MM.1S (cell line): Measurements from ENCODE around the gene AP2M1.

Experiments
- DNase-seq: peaks from one replicate; pipeline ENCODE4 v3.0.0-alpha.2; 2015
- H2AFZ ChIP-seq: fragments of 300-600 bp; sonication (generic); 2 replicates; pipeline ENCODE4 v1.6.0; 2016; ENCODE audit warnings: antibody characterized with exemption, low read length
- H3F3A ChIP-seq: fragments of 300-600 bp; sonication (generic); 2 replicates; pipeline ENCODE4 v1.6.1; 2016; ENCODE audit warnings: mild to moderate bottlenecking, antibody characterized with exemption, low read length, moderate library complexity, mixed read lengths; ENCODE audit not compliant: insufficient read depth
- H3K27ac ChIP-seq: fragments of 300-600 bp; sonication (generic); 2 replicates; pipeline ENCODE4 v1.5.1; 2016; ENCODE audit warnings: mild to moderate bottlenecking, low read length
- H3K27me3 ChIP-seq: fragments of 300-600 bp; sonication (generic); replicated peaks from 2 replicates; pipeline ENCODE4 v1.6.0; 2016; ENCODE audit warnings: low read length; ENCODE audit not compliant: insufficient read depth
- H3K36me3 ChIP-seq: fragments of 300-600 bp; sonication (generic); replicated peaks from 2 replicates; pipeline ENCODE4 v1.6.1; 2016; ENCODE audit warnings: mild to moderate bottlenecking, low read length, mixed read lengths; ENCODE audit not compliant: insufficient read depth
- H3K4me1 ChIP-seq: fragments of 300-600 bp; sonication (generic); 2 replicates; pipeline ENCODE4 v1.6.1; 2016; ENCODE audit warnings: low read length, mixed read lengths
- H3K4me2 ChIP-seq: fragments of 300-600 bp; sonication (generic); 2 replicates; pipeline ENCODE4 v1.6.0; 2016; ENCODE audit warnings: low read depth, low read length
- H3K4me3 ChIP-seq: fragments of 300-600 bp; sonication (generic); 2 replicates; pipeline ENCODE4 v1.5.1; 2016; ENCODE audit warnings: low read length, mixed read lengths
- H3K79me2 ChIP-seq: fragments of 300-600 bp; sonication (generic); 2 replicates; pipeline ENCODE4 v1.6.1; 2016; ENCODE audit warnings: mixed run types, low read length, mixed read lengths
- H3K9ac ChIP-seq: fragments of 300-600 bp; sonication (generic); 2 replicates; pipeline ENCODE4 v1.6.1; 2016; ENCODE audit warnings: low read length, mixed read lengths
- H3K9me2 ChIP-seq: fragments of 300-600 bp; sonication (generic); replicated peaks from 2 replicates; pipeline ENCODE4 v1.6.1; 2016; ENCODE audit warnings: mild to moderate bottlenecking, low read length, mixed read lengths; ENCODE audit not compliant: insufficient read depth
- H3K9me3 ChIP-seq: fragments of 300-600 bp; sonication (generic); replicated peaks from 2 replicates; pipeline ENCODE4 v1.6.1; 2016; ENCODE audit warnings: mild to moderate bottlenecking, low read length, mixed read lengths; ENCODE audit not compliant: insufficient read depth
- H4K20me1 ChIP-seq: fragments of 300-600 bp; sonication (generic); 2 replicates; pipeline ENCODE4 v1.6.1; 2016; ENCODE audit warnings: mild to moderate bottlenecking, low read length, moderate library complexity, mixed read lengths; ENCODE audit not compliant: insufficient read depth
- EZH2 ChIP-seq: fragments of 300-600 bp; sonication (generic); optimal IDR thresholded peaks from 2 replicates; pipeline ENCODE3; 2017; ENCODE audit warnings: low read depth, mild to moderate bottlenecking, antibody characterized with exemption, low read length, mixed read lengths
- EZH2phosphoT487 ChIP-seq: fragments of 300-600 bp; sonication (generic); IDR thresholded peaks from 2 replicates; pipeline ENCODE4 v1.6.1; 2018; ENCODE audit warnings: antibody characterized with exemption, low read length
- TF ChIP-seq, protein P1 (sequence below): fragments of 300-600 bp; sonication (generic); IDR thresholded peaks from 2 replicates; pipeline ENCODE4 v1.5.1; 2016; ENCODE audit warnings: antibody characterized with exemption, low read length, mixed read lengths

The AP2M1 gene

GRCh38 chr3:184156522-184156955 is 18.1 kb upstream of the AP2M1 start:
- no peak overlapping the region for H3K27ac ChIP-seq
- peaks cover 44% of the 10 kb centered on the region for H3K79me2 ChIP-seq
- H3K4me1 ChIP-seq: peaks cover 13% of the 10 kb centered on the region
- H3K4me3 ChIP-seq: peak overlapping the region; percentile 95
- H3F3A ChIP-seq: peaks cover 20% of the 10 kb centered on the region
- peak overlapping the region; percentile 78 for H2AFZ ChIP-seq
- no peaks in the 10 kb centered on the region for H3K36me3 ChIP-seq
- no peaks in the 10 kb centered on the region for H4K20me1 ChIP-seq
- H3K9ac ChIP-seq: peak overlapping the region; percentile 86
- TF ChIP-seq EZH2phosphoT487 (no peak), EZH2 (no peak)
- TF ChIP-seq, protein P1, sequence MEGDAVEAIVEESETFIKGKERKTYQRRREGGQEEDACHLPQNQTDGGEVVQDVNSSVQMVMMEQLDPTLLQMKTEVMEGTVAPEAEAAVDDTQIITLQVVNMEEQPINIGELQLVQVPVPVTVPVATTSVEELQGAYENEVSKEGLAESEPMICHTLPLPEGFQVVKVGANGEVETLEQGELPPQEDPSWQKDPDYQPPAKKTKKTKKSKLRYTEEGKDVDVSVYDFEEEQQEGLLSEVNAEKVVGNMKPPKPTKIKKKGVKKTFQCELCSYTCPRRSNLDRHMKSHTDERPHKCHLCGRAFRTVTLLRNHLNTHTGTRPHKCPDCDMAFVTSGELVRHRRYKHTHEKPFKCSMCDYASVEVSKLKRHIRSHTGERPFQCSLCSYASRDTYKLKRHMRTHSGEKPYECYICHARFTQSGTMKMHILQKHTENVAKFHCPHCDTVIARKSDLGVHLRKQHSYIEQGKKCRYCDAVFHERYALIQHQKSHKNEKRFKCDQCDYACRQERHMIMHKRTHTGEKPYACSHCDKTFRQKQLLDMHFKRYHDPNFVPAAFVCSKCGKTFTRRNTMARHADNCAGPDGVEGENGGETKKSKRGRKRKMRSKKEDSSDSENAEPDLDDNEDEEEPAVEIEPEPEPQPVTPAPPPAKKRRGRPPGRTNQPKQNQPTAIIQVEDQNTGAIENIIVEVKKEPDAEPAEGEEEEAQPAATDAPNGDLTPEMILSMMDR: no peak
- no peaks in the 10 kb centered on the region for H3K27me3 ChIP-seq
- DNase-seq: no peak
- H3K9me2 ChIP-seq: no peaks in the 10 kb centered on the region
- peak overlapping the region; percentile 98 for H3K4me2 ChIP-seq
- H3K9me3 ChIP-seq: no peaks in the 10 kb centered on the region

DNA sequence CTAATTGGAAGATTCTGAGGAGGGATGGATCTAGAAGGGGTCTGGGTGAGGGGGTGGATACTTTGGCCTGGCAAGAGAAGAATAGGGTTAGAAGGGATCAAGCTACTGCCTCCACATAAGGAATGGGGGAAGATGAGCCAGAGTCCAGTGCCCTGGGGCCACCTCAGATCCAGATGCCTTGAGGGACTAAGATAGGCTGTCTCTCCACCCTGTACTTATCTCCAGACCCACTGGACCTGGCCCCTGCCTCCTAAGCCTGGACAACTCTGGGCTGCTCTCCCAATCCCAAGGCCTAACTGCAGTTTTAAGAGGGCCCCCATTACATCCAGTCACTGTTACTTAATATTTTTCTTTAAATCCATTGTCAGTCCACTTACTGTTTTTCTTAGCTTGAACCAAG is 17.4 kb upstream of the AP2M1 start:
- peaks cover 20% of the 10 kb centered on the region for H3F3A ChIP-seq
- H3K4me2 ChIP-seq: peak overlapping the region; percentile 98
- H3K9me3 ChIP-seq: no peaks in the 10 kb centered on the region
- no peak for DNase-seq
- no peak overlapping the region for H2AFZ ChIP-seq
- H3K9me2 ChIP-seq: no peaks in the 10 kb centered on the region
- no peaks in the 10 kb centered on the region for H4K20me1 ChIP-seq
- peaks cover 13% of the 10 kb centered on the region for H3K4me1 ChIP-seq
- H3K9ac ChIP-seq: peak overlapping the region; percentile 86; the same call in 1 of the 2 replicates
- H3K27ac ChIP-seq: no peak overlapping the region
- no peak for TF ChIP-seq EZH2
- no peak for TF ChIP-seq EZH2phosphoT487
- TF ChIP-seq, protein P1: no peak
- peaks cover 50% of the 10 kb centered on the region for H3K79me2 ChIP-seq
- H3K36me3 ChIP-seq: no peaks in the 10 kb centered on the region
- peak overlapping the region; percentile 95 for H3K4me3 ChIP-seq
- no peaks in the 10 kb centered on the region for H3K27me3 ChIP-seq

DNA sequence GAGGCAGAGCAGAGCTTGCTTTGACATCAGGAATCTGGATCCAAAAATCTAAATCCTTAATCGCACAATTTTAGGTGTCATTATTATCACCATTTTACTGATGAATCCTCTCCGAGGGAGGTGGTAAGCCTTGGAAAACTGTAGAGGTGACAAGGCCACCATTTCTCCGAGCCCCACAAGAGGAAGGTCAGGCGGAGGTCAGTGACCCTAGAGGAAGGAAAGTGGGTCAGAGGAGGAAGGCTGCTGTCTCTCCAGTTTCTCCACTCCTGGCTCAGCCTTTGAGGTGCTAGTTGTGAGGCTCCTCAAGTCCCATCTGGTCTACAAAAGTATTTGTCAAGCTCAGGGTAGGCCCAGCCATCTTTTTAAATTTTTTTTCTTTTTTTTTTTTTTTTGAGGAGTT is 16.3 kb upstream of the AP2M1 start:
- Histone ChIP-seq H3K36me3 (no peaks in the 10 kb centered on the region), H3K4me1 (peaks cover 13% of the 10 kb centered on the region), H3K9me2 (no peaks in the 10 kb centered on the region), H3K27me3 (no peaks in the 10 kb centered on the region), H2AFZ (no peak overlapping the region), H3K79me2 (peaks cover 51% of the 10 kb centered on the region), H4K20me1 (no peaks in the 10 kb centered on the region), H3K4me2 (no peak overlapping the region), H3K9ac (no peak overlapping the region), H3K9me3 (no peaks in the 10 kb centered on the region), H3F3A (peaks cover 20% of the 10 kb centered on the region), H3K4me3 (no peak overlapping the region), H3K27ac (no peak overlapping the region)
- TF ChIP-seq EZH2phosphoT487 (no peak), EZH2 (no peak)
- TF ChIP-seq, protein P1: no peak
- no peak for DNase-seq
